GM21381 (cell line): Measurements from ENCODE around the gene LY9.
"Not testable (repeated sequence)": the region's sequence is repeated elsewhere in the genome, so short reads cannot be mapped to it uniquely, and the experiment has no call there.

Source experiments
- ATAC-seq: cut with Tn5 transposase; IDR thresholded peaks from one replicate; pipeline ENCODE4 v1.9.1; 2021; ENCODE audit warnings: mild to moderate bottlenecking, moderate library complexity; ENCODE audit not compliant: unreplicated experiment

Gene LY9

DNA sequence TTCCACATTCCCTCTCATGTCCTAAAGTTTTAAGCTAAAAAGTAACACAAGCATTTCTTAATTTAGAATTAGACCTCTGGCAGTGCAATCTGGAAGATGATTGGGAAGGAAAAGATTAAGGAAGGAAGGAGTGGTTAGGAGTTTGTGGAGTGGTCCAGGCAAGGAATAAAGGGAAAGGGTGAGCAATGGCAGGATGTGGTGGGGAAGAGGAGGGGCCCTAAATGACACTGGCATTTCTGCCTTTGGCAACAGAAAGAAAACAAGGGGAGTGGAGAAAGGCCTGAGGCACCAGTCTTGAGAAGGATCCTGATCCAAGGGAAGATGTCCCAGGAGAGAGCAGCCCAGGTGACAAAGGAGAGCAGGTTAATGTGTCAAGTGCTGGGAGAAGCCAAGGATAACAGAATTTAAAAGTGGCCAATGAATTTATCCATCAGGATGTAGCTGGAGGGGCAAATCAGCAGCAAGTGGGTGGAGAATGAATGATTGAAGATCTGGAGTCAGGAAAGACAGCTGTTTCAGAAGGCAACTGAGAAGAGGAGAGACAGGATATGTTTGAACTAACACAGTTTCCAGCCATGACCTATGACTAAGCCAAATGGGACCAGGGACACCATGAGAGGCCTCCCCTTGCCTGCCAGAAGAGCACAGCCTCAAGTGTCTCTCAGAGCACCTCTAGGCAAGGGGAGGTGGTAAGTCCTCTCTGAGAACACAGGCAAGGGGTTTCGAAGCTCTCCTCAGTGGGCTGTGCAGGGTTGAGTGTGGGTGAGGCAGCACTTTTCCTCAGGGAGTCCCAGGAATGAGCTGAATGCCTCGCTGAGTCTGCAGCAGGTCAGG is 20.9 kb upstream of the LY9 start:
- ATAC-seq, result no peak

- no peak for ATAC-seq
Observed at GRCh38 chr1:160776178-160776577, 19.8 kb upstream of the LY9 start.

DNA sequence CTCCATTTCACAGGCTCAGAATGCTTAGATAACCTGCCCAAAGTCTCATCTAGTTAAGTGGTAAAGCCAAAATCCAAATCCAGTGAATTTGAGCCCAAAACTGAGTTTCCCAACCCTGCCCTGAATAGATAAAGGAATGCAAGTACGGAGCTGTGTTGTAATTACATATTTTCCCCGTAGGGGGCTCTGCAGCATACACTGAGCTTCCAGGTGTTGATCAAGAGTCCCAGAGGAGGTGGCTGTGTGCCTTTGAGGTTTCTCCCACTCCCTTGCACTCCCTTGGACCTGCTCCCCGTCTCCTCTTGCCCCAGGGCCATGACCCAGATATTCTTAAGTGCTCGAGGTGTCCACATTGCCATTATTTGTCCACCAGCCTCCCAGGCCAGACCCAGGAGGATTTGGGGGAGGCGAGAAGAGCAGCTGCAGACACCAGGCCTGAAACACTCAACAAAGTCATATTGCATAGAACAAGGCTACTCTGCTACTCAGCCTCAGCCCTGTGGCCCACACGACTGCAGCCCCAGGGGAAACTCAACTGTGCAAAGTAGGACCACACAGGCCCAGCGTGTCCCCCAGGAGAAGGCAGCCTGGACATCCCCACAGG is 18.4 kb upstream of the LY9 start:
- no peak for ATAC-seq

DNA sequence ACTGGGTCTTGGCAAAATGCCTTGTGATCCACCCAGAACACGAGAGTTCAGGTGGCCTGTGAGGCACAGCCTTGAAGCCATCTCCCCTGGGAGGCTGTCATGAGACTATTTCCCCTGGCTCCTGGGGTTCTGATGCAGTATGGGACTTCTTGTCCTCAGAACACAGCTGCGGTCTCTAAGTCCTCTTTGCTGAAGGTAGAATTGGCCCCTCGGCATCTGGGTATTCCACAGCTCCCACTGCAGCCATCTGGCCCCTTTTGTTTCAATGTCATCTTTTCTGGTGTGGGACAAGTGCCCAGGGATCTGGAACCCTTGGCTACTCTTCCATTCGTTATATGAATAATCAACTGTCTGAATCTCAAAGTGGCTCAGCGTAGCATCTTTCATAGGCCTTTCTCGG is 17.0 kb upstream of the LY9 start:
- ATAC-seq, result no peak

- no peak for ATAC-seq
Observed at GRCh38 chr1:160779626-160780397, 16.2 kb upstream of the LY9 start.

GRCh38 chr1:160780398-160780755 is 15.6 kb upstream of the LY9 start:
- ATAC-seq, result no peak

GRCh38 chr1:160781186-160781766 is 14.7 kb upstream of the LY9 start:
- no peak for ATAC-seq

GRCh38 chr1:160781914-160782689 is 13.9 kb upstream of the LY9 start:
- peak; percentile 83 for ATAC-seq

DNA sequence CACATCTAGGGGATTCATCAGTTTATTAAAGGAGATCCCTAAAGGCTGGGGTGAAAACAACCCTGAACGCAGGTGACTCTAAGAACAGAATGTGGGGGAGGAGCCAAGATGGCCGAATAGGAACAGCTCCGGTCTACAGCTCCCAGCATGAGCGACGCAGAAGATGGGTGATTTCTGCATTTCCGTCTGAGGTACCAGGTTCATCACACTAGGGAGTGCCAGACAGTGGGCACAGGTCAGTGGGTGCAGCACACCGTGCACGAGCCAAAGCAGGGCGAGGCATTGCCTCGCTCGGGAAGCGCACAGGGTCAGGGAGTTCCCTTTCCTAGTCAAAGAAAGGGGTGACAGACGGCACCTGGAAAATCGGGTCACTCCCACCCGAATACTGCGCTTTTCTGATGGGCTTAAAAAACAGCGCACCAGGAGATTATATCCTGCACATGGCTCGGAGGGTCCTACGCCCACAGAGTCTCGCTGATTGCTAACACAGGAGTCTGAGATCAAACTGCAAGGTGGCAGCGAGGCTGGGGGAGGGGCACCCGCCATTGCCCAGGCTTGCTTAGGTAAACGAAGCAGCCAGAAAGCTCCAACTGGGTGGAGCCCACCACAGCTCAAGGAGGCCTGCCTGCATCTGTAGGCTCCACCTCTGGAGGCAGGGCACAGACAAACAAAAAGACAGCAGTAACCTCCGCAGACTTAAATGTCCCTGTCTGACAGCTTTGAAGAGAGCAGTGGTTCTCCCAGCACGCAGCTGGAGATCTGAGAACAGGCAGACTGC is 12.8 kb upstream of the LY9 start:
- not testable (repeated sequence) for ATAC-seq

DNA sequence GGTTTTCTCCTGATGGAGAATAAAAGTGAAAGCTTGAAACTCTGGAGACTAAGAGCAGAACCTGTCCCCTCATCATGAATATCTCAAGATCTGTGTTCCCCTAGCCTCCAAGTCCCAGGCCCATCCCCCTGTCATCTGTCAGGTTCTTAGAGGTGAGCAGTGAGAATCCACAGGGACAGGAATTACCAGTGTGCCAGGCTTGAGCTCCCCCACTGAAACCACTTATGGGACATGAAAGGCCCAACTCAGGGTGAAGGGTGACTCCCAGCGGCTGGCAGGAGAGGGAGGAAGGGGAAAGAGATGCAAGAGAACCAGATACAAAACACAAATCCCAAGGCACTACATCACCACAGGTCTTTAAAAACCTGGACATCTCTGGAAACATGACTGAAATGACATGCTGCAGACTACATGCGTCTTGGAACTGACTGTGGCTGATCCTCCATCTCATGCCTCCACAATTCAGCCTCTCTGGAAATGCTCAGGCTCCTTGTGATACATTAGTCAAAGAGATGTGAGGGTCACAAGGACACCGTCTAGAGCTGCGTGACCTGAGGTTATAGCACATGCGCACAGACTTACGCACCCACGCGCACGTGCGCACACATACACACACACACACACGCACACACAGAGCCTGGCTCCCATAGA is 6.8 kb upstream of the LY9 start:
- ATAC-seq, result no peak

DNA sequence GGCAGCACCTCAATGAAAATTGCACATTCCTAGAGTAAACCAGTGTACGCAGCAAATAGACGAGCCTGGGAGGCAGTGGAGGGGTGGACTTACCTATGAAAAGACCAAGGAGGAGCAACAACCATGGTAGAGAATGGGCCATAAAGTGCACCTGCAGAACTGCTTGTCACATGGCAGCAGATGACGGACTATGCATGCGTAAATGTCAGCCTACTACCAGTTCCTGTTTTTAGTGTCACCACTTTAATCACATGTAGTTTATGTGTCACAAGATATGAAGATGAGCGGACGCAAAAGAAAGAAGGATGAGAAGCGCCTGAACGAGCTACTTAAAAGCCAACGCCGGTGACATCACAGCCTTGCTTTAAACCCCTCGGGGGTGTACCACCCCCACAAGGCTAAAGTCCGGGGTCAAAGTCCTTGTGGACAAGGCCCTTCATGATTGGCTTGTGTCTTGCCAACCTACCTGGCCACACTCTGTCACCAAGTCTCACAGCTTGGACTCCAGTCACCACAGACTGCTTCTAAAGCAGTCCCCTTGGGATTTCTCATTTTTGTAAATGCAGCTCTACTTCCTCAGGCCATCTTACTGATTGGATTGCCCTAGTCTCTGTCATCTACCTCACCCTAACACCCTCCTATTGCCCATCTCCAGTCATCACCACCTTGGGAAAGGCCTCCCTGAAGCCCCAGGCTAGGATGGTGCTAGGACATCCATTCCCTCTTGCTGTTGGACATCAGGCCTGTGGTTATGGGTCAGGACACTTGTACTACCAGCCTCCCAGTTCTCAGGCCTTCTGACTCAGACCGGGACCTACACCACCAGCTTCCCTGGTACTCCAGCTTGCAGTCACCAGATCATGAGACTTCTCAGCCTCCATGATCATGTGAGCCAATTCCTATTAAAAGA is 6.0 kb upstream of the LY9 start:
- peak; percentile 71 for ATAC-seq

GRCh38 chr1:160794376-160794775 is 1.6 kb upstream of the LY9 start:
- ATAC-seq, result no peak

DNA sequence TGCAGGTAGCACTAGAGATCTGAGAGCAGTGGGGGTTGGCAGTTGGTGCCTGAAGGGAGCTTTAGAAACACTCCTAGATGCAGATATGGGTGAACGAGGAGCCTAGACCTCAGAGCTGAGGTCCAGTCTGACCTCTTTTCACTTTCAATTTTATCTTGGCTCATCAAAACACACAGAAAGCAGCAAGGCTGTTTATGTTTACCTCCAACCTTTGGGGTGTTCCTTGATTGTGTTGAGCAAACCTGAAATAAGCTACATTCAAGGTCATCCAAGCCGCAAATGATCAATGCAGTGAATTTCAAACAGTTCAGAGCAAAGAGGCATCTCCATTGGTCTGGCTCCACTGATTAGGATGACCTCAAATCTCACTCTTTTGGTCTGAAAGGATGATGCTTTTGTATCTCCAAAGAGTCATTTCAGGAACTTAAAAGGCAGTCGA is 1.3 kb downstream of the LY9 start:
- no peak for ATAC-seq

- no peak for ATAC-seq
Observed at GRCh38 chr1:160797861-160798273, 1.9 kb downstream of the LY9 start.

DNA sequence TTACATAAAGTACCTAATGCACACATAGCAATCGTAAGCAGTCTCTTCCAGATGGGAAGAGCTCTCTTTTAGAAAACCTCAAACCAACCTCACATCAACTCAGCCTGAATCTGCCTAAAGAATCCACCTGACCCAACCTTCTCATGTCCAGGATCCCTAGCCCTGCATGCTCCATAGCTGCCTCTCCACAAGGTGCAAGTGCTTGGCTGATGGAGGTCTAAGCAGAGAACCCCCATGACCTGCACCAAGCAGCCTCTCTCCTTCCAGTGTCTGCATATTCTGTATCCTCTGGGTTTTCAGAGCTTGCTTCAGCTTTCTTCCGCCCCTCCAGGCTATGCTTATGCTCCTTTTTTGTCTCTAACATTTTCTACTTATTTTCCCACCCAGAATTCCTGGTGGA is 2.5 kb downstream of the LY9 start:
- ATAC-seq, result no peak

GRCh38 chr1:160799641-160800040 is 3.7 kb downstream of the LY9 start:
- no peak for ATAC-seq

- ATAC-seq, result no peak
Observed at GRCh38 chr1:160800142-160800541, 4.2 kb downstream of the LY9 start.

GRCh38 chr1:160800645-160801408 is 4.9 kb downstream of the LY9 start:
- no peak for ATAC-seq
